Measurements from ENCODE around the gene RNF166.

Gene RNF166

DNA sequence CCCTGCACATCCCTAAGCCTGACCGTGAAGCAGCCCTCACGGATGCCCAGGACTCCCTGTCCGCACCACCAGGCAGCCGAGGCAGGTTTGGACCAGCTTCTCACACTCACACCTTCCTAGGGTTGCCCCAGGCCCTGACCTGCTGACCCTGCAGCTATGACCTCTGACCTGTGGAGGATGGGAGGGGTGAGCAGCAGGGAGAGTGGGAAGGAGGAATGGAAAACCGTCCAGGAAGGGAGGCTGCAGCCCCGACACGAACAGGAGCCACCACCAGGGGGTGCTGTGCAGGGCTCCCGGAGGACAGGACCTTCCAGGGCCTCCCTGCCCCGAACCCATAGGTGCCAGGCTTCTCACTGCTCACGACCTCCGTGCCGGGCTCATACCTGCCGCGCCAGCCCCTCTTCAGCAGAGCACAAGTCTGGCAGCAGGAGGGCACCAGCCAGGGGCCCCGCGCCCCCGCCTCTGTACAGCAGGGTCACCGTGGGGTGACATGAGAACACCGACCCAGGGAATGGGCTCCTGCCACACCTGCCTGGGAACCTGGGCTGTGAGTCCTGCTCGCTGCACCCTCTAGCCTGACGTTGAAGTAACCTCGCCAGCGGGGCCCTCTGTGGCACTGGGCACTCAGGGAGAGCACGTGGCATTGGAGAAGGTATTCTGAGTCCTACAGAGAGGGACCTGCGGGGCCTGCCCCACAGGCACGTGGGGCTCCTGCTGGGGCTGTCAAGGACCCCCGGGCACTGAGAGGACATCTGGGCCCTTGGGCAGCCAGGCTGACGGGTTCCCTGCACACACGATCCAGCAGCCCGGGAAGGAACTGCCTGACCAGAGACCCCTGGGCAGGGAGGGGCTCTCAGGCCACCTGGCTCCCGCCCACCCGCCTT lies 37.7 kb upstream of the RNF166 start:
- TF ChIP-seq CTCF (IDR thresholded peaks at IDR 0.05; ENCODE audit: low read depth, low read length): peak; percentile 82
- peak; percentile 16 for DNase-seq (ENCODE audit: extremely low read depth, low read depth)

- TF ChIP-seq CTCF (IDR thresholded peaks at IDR 0.05; ENCODE audit: low read depth, low read length): no peak
Measured at GRCh38 chr16:88742896-88743605, 36.8 kb upstream of the RNF166 start.

DNA sequence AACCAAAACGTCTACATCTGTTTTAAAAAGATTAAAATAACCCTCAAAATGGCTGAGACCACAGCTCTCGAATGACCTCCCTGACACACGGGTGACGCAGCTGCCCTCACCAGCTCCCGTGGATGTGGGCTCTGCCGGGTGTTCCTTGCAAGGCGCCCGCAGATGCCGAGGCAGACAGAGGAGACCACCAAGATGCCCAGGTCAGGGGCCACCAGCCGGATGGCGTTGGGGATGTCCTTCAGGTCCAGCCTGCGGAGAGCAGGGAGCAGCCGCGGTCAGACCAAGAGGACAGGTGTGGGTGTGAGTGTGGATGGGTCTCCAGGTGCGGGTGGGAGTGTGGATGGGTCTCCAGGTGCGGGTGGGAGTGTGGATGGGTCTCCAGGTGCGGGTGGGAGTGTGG lies 35.2 kb upstream of the RNF166 start:
- no peak for DNase-seq (ENCODE audit: extremely low read depth, low read depth)
- no peak for TF ChIP-seq CTCF (IDR thresholded peaks at IDR 0.05; ENCODE audit: low read depth, low read length)

More at GRCh38 chr16:88742896-88743605, 36.8 kb upstream of the RNF166 start:
- no peak for DNase-seq (ENCODE audit: extremely low read depth, low read depth)

GRCh38 chr16:88740727-88741055 lies 34.5 kb upstream of the RNF166 start:
- TF ChIP-seq CTCF (IDR thresholded peaks at IDR 0.05; ENCODE audit: low read depth, low read length): no peak
- DNase-seq (ENCODE audit: extremely low read depth, low read depth): no peak

- DNase-seq (ENCODE audit: extremely low read depth, low read depth): no peak
- no peak for TF ChIP-seq CTCF (IDR thresholded peaks at IDR 0.05; ENCODE audit: low read depth, low read length)
Measured at GRCh38 chr16:88739977-88740726, 33.9 kb upstream of the RNF166 start.

- DNase-seq (ENCODE audit: extremely low read depth, low read depth): no peak
- TF ChIP-seq CTCF (IDR thresholded peaks at IDR 0.05; ENCODE audit: low read depth, low read length): no peak
Measured at GRCh38 chr16:88739139-88739976, 33.1 kb upstream of the RNF166 start.
